Measurements from ENCODE around the gene KCTD17. TPM values are rescaled to one million over a fixed set of nuclear protein-coding genes. Genes with fewer than 3 reads are reported as not detected.

The KCTD17 gene
- total and polyA plus RNA-seq, 10 donors = 10.7 to 27.5 (median 17.3) TPM

GRCh38 chr22:37105990-37106389, 54.4 kb downstream of the KCTD17 start:
- no peak for TF ChIP-seq POLR2AphosphoS5 (IDR thresholded peaks at IDR 0.05)
- TF ChIP-seq POLR2A (IDR thresholded peaks at IDR 0.05) = no peak
- TF ChIP-seq CTCF (IDR thresholded peaks at IDR 0.05 in 8 of 11, conservative IDR thresholded peaks at IDR 0.05 in 3 of 11) = no peak
- H3K27me3 ChIP-seq (replicated peaks in 1 of 7) = peaks cover 0 to 21% (median 0%) of the 10 kb centered on the region in 7 donors
- intact Hi-C loops (cut with DNase I; ENCODE audit: low total_unique reads) = no loop called here
- H3K36me3 ChIP-seq = no peaks in the 10 kb centered on the region
- H3K4me1 ChIP-seq = peaks cover 0 to 5% (median 0%) of the 10 kb centered on the region in 6 donors
- DNase-seq = no peak
- 74 to 94% (median 83%) methylated on average over 5 of the region's 5 CpGs for whole genome bisulfite sequencing, 5 donors
- no peak overlapping the region for H3K27ac ChIP-seq
- H3K9me3 ChIP-seq = no peaks in the 10 kb centered on the region
- no peak overlapping the region for H3K4me3 ChIP-seq

- DNase-seq = no peak
- Histone ChIP-seq H3K4me1 (peaks cover 0 to 5% (median 0%) of the 10 kb centered on the region in 6 donors), H3K27me3 (replicated peaks in 1 of 7) (peaks cover 0 to 24% (median 0%) of the 10 kb centered on the region in 7 donors), H3K27ac (no peak overlapping the region), H3K4me3 (no peak overlapping the region), H3K9me3 (no peaks in the 10 kb centered on the region), H3K36me3 (no peaks in the 10 kb centered on the region)
- TF ChIP-seq POLR2AphosphoS5 (IDR thresholded peaks at IDR 0.05) = no peak
- no peak for TF ChIP-seq CTCF (IDR thresholded peaks at IDR 0.05 in 8 of 11, conservative IDR thresholded peaks at IDR 0.05 in 3 of 11)
- no peak for TF ChIP-seq POLR2A (IDR thresholded peaks at IDR 0.05)
- intact Hi-C loops (cut with DNase I; ENCODE audit: low total_unique reads) = no loop called here
- WGBS, 5 donors = 85 to 92% (median 91%) methylated on average over 18 of the region's 18 CpGs
Observed at GRCh38 chr22:37107816-37108621, 56.5 kb downstream of the KCTD17 start.

- H3K4me3 ChIP-seq = no peak within 1 kb of the TSS
- peaks cover 0 to 11% (median 0%) of the 10 kb centered on the region in 7 donors for H3K27me3 ChIP-seq (replicated peaks in 1 of 7)
- intact Hi-C loops (cut with DNase I; ENCODE audit: low total_unique reads) = no loop called here
- no peak for DNase-seq
- no peak for TF ChIP-seq CTCF (IDR thresholded peaks at IDR 0.05 in 8 of 11, conservative IDR thresholded peaks at IDR 0.05 in 3 of 11)
- H3K9me3 ChIP-seq = no peaks in the 10 kb centered on the region
- peaks cover 0 to 5% (median 0%) of the 10 kb centered on the region in 6 donors for H3K4me1 ChIP-seq
- 76 to 83% (median 81%) methylated on average over 9 to 13 of the region's 13 CpGs for WGBS, 5 donors
- H3K27ac ChIP-seq = no peak within 1 kb of the TSS
- no peaks in the 10 kb centered on the region for H3K36me3 ChIP-seq
Observed at GRCh38 chr22:37109242-37109917, 57.8 kb downstream of the KCTD17 start, which contains the start of gene TMPRSS6. TMPRSS6 (minus strand) TSS chr22:37109713; CDS start chr22:37103417, 6,296 bp downstream.

GRCh38 chr22:37111156-37111717, 59.7 kb downstream of the KCTD17 start:
- Histone ChIP-seq H3K4me3 (no peak overlapping the region), H3K4me1 (no peaks in the 10 kb centered on the region), H3K9me3 (no peaks in the 10 kb centered on the region), H3K27me3 (replicated peaks in 1 of 7) (peaks cover 0 to 10% (median 0%) of the 10 kb centered on the region in 7 donors), H3K27ac (no peak overlapping the region), H3K36me3 (no peaks in the 10 kb centered on the region)
- WGBS, 5 donors = 92 to 96% (median 93%) methylated on average over 13 of the region's 13 CpGs
- TF ChIP-seq POLR2AphosphoS5 (IDR thresholded peaks at IDR 0.05) (no peak), CTCF (IDR thresholded peaks at IDR 0.05 in 8 of 11, conservative IDR thresholded peaks at IDR 0.05 in 3 of 11) (no peak), POLR2A (IDR thresholded peaks at IDR 0.05) (no peak)
- intact Hi-C loops (cut with DNase I; ENCODE audit: low total_unique reads) = no loop called here
- no peak for DNase-seq
